ENCODE measurements around the gene VPS16. TPM values are rescaled to one million over a fixed set of nuclear protein-coding genes. Genes with fewer than 3 reads are reported as not detected.

Gene VPS16
- total RNA-seq, 2 experiments from 2014 or later: 38.2 to 40.6 TPM

- ATAC-seq (ENCODE audit: poor library complexity) (peak; percentile 34), DNase-seq (peak in 6 of 14 experiments; percentile 6 to 66 (median 40))
- H3K27me3 Mint-ChIP-seq: no peaks in the 10 kb centered on the region
- intact Hi-C loops (cut with DNase I, micrococcal nuclease): no loop called here
- H3K27me3 ChIP-seq (ENCODE audit: control insufficient read depth in 1 of 2, insufficient read depth in 2 of 2, low read length in 2 of 2): no peaks in the 10 kb centered on the region
- ChIA-PET POLR2A (interaction anchor here (2.6 kb wide), 1 partner anchor 25 kb away, joined by 8 read pairs; the partner anchor contains the start of genes PCED1A and VPS16), CTCF (interaction anchor here (0.6 to 0.9 kb wide), 3 partner anchors 10 to 41 kb away, joined by 3 read pairs; no protein-coding TSS in a partner anchor)
- no peaks in the 10 kb centered on the region for H3K9me3 ChIP-seq (ENCODE audit: control insufficient read depth in 1 of 2, insufficient read depth in 1 of 2, low read length in 2 of 2)
- H3K9me3 Mint-ChIP-seq: no peaks in the 10 kb centered on the region
- peaks cover 27% of the 10 kb centered on the region for H3K4me1 Mint-ChIP-seq (ENCODE audit: low read depth)
- H3K4me1 ChIP-seq (ENCODE audit: insufficient read depth, low read length): peaks cover 12% of the 10 kb centered on the region
- H3K36me3 ChIP-seq (ENCODE audit: insufficient read depth, low read length): peaks cover 47% of the 10 kb centered on the region
- no peak overlapping the region for H3K4me3 Mint-ChIP-seq
- H3K36me3 Mint-ChIP-seq (ENCODE audit: low read depth): peaks cover 41% of the 10 kb centered on the region
- H3K4me3 ChIP-seq (ENCODE audit: low read length): no peak overlapping the region
- peak overlapping the region; percentile 25 for H3K27ac Mint-ChIP-seq
- H3K27ac ChIP-seq (ENCODE audit: low read depth in 1 of 2, low read length in 2 of 2): peak overlapping the region in 1 of 2 donors; percentile 21
- TF ChIP-seq, protein P1, sequence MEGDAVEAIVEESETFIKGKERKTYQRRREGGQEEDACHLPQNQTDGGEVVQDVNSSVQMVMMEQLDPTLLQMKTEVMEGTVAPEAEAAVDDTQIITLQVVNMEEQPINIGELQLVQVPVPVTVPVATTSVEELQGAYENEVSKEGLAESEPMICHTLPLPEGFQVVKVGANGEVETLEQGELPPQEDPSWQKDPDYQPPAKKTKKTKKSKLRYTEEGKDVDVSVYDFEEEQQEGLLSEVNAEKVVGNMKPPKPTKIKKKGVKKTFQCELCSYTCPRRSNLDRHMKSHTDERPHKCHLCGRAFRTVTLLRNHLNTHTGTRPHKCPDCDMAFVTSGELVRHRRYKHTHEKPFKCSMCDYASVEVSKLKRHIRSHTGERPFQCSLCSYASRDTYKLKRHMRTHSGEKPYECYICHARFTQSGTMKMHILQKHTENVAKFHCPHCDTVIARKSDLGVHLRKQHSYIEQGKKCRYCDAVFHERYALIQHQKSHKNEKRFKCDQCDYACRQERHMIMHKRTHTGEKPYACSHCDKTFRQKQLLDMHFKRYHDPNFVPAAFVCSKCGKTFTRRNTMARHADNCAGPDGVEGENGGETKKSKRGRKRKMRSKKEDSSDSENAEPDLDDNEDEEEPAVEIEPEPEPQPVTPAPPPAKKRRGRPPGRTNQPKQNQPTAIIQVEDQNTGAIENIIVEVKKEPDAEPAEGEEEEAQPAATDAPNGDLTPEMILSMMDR (IDR thresholded peaks at IDR 0.05): no peak
These were observed 25.1 kb downstream of the VPS16 start for GRCh38 chr20:2865630-2866029.

GRCh38 chr20:2866236-2866635, 25.7 kb downstream of the VPS16 start:
- intact Hi-C loops (cut with DNase I, micrococcal nuclease): no loop called here
- H3K27me3 Mint-ChIP-seq: no peaks in the 10 kb centered on the region

GRCh38 chr20:2867081-2867864, 26.7 kb downstream of the VPS16 start:
- H3K9me3 Mint-ChIP-seq: no peaks in the 10 kb centered on the region
- Histone ChIP-seq H3K36me3 (ENCODE audit: insufficient read depth, low read length) (peaks cover 31% of the 10 kb centered on the region), H3K27me3 (ENCODE audit: control insufficient read depth in 1 of 2, insufficient read depth in 2 of 2, low read length in 2 of 2) (peaks cover 0 to 2% of the 10 kb centered on the region in 2 experiments), H3K4me3 (ENCODE audit: low read length) (no peak overlapping the region), H3K27ac (ENCODE audit: low read depth in 1 of 2, low read length in 2 of 2) (no peak overlapping the region), H3K4me1 (ENCODE audit: insufficient read depth, low read length) (peaks cover 19% of the 10 kb centered on the region), H3K9me3 (ENCODE audit: control insufficient read depth in 1 of 2, insufficient read depth in 1 of 2, low read length in 2 of 2) (no peaks in the 10 kb centered on the region)
- CTCF ChIA-PET: no interaction called here
- no peaks in the 10 kb centered on the region for H3K27me3 Mint-ChIP-seq
- peaks cover 33% of the 10 kb centered on the region for H3K4me1 Mint-ChIP-seq (ENCODE audit: low read depth)
- no peak for ATAC-seq (ENCODE audit: poor library complexity)
- POLR2A ChIA-PET: interaction anchor here (0.6 kb wide), 1 partner anchor 187 kb away, joined by 3 read pairs; no protein-coding TSS in a partner anchor
- no peak for DNase-seq
- H3K27ac Mint-ChIP-seq: no peak overlapping the region
- H3K4me3 Mint-ChIP-seq: no peak overlapping the region
- intact Hi-C loops (cut with DNase I, micrococcal nuclease): no loop called here
- peaks cover 28% of the 10 kb centered on the region for H3K36me3 Mint-ChIP-seq (ENCODE audit: low read depth)
- TF ChIP-seq, protein P1 (IDR thresholded peaks at IDR 0.05): no peak

More at GRCh38 chr20:2866236-2866635, 25.7 kb downstream of the VPS16 start:
- ATAC-seq (ENCODE audit: poor library complexity) (no peak), DNase-seq (peak in 1 of 14 experiments; percentile 30)
- ChIA-PET CTCF (no interaction called here), POLR2A (interaction anchor here (2.6 kb wide), 1 partner anchor 26 kb away, joined by 8 read pairs; the partner anchor contains the start of genes PCED1A and VPS16)
- TF ChIP-seq, protein P1 (IDR thresholded peaks at IDR 0.05): no peak
- H3K36me3 Mint-ChIP-seq (ENCODE audit: low read depth): peaks cover 35% of the 10 kb centered on the region
- H3K9me3 Mint-ChIP-seq: no peaks in the 10 kb centered on the region
- Histone ChIP-seq H3K36me3 (ENCODE audit: insufficient read depth, low read length) (peaks cover 41% of the 10 kb centered on the region), H3K4me1 (ENCODE audit: insufficient read depth, low read length) (peaks cover 12% of the 10 kb centered on the region), H3K4me3 (ENCODE audit: low read length) (no peak overlapping the region), H3K9me3 (ENCODE audit: control insufficient read depth in 1 of 2, insufficient read depth in 1 of 2, low read length in 2 of 2) (no peaks in the 10 kb centered on the region), H3K27me3 (ENCODE audit: control insufficient read depth in 1 of 2, insufficient read depth in 2 of 2, low read length in 2 of 2) (no peaks in the 10 kb centered on the region), H3K27ac (ENCODE audit: low read depth in 1 of 2, low read length in 2 of 2) (no peak overlapping the region)
- H3K4me3 Mint-ChIP-seq: no peak overlapping the region
- H3K4me1 Mint-ChIP-seq (ENCODE audit: low read depth): peaks cover 27% of the 10 kb centered on the region
- H3K27ac Mint-ChIP-seq: peak overlapping the region; percentile 25
